NCI-H2171 (cell line): ENCODE results near the gene PDIA5.

Source experiments
- DNase-seq: peaks from one replicate; lab custom pipeline; 2025; lab: John Stamatoyannopoulos, UW

PDIA5 gene

DNA sequence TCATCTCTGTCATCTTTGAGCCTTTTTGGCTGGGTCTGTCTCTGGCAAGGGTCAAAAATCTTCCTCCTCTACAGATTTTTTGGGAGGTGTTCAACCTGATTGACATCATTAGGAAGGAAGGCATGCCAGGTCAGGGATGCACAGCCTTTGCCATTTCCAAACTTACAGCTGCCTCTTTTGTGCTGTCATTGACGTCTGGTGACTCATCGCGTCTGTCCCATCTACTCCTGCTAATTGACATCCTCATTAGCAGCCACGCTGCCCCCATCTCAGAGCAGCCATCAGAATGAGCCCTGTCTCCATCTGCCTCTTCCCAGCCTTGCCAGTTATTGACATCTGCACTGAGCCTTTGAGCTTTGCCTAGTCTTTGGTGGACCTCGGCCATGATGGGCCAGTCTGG, 53.0 kb downstream of the PDIA5 start:
- DNase-seq: peak; percentile 58

DNA sequence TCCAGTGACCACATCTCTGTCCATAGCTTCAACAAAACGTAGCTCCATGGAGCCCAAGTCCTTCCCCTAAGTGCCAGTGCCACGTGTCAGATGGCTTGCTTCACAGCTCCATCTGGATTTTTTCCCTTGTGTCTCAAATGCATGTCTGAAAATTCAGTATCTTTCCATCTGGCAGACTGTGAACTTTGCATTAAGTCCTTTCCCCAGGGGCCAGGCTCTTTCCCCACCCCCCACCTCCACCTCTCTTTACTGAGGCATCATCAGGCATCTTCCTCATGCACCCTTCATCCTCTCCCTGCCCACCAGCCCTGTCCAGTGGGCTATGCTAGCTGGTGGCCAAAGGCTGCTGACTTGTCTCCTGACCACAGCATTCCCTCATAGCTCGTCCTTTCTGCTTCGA, 53.7 kb downstream of the PDIA5 start:
- peak; percentile 53 for DNase-seq

DNA sequence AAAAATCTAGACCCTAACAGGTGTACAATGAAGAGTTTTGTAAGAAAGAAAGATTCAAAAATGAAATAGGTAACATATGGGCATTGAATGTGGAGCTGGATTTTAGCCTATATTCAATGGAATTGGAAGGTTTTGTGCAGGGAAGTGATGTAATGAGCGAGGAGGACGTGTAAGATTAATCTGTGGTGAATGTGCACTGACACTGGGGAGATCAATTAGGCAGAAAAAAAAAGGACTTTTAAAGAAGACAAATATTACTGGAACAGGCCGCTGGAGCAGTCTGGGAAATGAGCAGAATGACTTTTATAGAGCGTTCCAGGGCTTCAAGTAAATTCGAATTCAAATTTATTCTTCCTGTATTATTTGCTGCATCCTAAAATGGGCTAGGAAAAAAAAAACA, 55.2 kb downstream of the PDIA5 start:
- DNase-seq: no peak

DNA sequence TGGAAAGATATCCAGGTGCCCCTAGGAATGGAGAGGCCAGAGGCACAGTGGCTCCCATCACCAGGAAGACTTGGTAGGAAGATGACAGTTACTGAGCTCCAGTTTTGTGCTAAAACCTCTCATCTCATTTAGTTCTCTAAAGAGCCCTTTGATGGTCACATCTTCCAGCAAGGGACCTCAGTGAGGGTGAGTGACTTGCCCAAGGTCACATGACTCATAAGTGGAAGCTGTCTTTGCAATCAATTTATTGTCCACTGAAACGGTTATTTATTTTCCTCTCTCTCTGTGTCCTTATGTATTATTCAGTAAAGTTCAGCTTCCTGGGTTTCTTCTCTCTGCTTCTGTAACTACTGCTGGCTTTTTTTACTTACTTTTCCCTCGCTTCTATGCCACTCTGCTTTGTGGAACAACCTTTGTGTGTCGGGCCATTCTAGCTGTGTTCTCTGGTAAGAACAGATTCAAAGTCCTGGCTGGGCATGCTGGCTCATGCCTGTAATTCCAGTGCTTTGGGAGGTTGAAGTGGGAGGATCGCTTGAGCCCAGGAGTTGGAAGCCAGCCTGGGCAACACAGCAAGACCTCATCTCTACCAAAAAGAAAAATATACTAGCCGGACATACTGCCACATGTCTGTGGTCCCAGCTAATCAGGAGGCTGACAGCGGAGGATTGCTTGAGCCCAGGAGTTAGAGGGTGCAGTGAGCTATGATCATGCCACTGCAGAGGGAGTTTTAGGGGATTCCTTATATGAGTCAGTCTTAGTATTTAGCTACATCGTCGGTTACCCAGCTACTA, 55.9 kb downstream of the PDIA5 start:
- DNase-seq: no peak

DNA sequence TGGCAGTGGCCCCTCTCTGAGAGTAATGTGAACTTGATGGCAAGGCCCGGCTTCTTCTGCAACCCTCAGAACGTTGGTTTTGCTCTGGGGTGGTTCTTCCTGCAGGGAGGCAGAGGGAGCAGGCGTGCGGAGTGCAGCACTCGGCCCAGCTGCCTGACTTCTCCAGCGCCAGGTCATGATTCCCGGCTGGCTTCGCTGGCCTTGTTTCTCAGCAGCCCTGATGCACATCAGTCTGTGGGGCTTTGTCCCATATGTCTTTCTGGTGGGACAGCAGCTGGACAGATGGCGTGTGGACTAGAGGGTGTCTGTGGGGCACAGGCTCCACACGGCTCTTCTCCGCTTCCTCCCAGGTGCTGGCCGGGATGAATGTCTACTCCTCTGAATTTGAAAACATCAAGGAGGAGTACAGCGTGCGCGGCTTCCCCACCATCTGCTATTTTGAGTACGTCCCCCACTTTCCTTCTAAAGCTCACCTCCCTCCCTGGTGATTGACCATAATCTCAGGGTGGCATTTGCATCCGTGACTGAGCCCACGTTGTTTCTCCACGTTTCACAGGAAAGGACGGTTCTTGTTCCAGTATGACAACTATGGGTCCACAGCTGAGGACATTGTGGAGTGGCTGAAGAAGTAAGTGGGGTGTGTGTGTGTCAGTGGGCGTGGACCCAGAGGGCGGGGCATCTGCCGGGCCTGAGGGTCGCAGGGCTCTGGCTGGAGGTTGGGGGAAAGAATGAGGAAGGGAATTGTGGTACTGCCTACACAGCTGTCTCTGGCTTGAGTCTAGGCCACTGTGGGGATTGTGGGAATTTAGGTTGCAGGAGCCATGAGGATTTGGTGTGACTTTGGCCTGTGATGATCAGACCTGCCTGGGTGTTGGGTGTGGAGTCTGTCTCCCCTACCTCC, 57.1 kb downstream of the PDIA5 start:
- no peak for DNase-seq

DNA sequence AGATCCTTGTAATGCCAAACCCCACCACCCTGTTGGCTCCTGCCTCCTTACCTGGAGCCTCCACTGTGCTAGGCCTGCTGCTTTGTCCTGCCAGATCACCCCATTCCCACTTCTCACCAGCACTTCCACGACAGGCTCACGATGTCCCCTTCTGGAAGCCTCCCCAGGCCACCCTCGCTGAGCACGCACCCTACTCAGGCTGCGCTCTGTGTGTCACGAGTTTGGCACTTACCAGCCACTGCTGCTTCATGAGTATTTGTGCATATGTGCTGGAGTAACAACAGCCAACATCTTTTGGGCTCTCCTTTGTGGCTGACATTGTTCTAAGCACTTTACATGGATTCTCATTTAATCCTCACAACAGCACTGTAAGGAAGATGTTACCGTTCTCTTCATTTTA, 58.1 kb downstream of the PDIA5 start:
- DNase-seq: no peak

DNA sequence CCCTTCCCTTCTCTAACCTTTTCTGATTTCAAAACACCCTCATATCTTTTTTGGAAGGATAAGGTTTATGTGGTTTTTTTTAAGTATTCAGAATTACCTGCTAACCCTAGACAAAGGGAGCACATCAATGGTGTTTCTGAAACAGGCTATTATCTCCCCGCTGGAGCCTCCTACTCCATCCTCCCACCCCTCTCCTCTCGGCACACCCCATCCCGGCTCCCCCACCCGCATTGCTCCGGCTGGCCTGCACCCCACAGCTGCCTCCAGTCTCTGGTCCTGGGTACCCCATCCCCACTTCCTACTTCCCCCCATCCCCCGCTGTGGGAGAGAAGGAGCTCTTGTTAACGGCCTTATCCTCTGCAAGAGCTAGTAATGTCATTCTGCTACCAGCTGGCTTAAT, 59.2 kb downstream of the PDIA5 start:
- DNase-seq: no peak

DNA sequence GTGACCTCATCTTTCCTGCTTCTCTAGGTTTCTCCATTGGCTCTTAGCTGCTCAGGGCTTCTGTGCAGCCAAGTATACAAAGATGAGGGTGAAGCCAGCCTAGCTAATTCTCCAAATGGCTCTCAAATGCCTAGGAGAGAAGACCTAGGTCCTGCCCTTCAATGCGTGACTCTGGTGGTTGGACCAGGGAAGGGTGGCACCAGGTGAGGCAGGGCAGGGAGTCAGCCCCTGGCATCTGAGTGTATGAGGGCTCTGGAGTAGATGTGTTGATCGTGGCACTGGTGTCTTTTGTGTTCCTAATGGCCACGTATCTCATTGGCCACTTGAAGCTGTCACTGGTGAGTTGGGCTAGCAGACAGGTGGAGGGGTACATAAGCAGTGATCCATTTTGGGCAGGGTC, 59.8 kb downstream of the PDIA5 start:
- DNase-seq: no peak

DNA sequence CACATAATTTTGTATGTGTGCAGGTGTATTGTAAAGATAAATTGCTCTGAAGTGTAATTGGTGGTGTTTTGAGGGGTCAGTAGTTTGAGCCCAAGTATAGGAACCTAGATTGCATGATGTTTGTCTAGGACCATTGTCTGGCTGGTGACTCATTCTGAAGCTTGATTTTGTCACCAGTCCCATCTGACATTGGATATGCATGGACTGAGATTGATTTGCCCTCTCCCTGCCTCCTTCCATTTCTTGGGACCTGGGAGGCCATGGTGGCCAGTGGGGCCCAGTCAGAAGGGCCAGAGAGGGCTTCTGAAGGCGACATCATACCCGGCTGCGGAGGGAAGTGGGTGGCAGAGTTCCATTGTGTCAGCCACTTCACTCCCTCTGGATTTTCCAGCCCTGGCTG, 62.3 kb downstream of the PDIA5 start:
- DNase-seq: no peak

DNA sequence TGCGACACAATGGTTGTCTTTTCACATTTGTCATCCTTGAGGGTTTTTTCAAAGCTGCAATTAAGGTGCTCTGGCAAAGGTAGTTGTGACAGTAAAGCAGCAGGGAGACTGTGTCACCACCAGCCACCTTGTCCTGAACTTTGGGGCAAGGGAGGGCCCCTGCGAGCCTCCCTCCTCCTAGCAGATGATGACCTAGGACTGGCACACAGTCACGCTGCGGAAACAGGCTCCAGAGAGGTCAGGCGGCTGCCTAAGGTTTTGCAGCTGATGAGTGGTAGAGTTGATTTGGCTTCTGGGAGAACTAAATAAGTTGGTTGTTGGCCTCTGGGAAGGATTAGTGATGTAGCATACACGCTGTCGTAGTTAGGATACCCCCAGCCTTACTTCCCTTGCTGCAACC, 62.7 kb downstream of the PDIA5 start:
- DNase-seq: no peak

DNA sequence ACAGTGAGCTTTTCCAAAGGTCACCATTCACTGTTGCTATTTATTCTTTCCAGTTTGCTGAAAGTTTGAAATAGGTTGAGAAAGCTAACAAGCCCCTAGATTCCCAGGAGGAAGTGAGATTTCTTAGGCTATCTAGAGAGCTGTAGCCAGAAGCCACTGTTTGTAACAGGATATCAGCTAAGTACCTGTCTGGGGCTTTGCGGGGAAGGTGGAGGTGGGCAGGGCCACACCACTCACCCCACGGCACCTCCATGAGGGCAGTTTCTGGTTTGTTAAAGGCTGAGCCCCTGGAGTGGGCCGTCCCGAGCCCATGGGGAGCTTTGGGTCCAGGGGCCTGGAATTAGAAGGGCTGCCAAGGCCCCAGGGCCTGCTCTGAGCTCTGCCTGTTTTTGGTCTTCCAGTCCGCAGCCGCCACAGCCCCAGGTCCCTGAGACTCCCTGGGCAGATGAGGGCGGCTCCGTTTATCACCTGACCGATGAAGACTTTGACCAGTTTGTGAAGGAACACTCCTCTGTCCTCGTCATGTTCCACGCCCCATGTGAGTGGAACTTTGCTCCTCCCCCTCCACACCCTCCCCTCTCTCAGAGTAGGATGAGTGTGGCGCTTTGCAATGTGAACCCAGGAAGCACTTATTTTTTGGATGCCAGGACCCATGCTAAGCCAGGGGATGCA, 63.4 kb downstream of the PDIA5 start:
- no peak for DNase-seq

DNA sequence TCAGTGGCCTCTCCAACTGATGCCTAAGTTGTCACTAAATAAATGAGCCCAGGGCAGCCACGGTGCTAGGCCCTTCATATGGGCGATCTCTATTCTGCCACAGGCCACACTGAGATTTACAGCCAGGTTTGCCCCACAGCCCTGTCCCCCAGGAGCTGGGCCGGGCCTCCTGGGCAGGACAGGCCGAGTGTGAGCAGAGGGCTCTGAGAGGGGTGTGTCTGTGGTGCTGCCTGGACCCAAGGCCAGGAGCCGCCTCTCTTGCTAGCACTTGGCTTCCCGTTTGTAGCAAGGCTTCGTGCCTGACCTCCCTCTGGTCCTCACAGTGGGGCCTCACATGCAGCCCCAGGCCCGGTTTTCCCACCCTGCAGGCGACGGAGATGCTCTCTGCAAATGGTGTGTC, 67.8 kb downstream of the PDIA5 start:
- DNase-seq: no peak

DNA sequence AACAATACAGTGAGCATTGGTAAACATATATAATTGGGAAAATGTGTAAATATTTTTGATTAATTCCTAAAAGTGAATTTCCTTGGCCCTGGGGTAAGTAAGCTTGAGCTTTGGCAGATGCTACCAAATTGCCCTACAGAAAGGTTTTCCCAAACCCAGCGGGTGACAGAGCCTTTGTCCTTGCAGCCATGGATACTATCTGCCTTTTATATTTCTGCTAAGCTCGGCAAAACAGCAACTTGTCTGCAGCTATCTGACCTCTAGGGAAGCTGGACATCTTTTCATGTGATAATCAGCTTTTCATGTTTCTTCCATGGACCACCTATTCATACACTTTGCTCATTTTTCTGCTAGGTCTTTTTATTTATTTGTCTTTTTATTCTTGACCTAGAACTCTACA, 70.2 kb downstream of the PDIA5 start:
- DNase-seq: no peak

DNA sequence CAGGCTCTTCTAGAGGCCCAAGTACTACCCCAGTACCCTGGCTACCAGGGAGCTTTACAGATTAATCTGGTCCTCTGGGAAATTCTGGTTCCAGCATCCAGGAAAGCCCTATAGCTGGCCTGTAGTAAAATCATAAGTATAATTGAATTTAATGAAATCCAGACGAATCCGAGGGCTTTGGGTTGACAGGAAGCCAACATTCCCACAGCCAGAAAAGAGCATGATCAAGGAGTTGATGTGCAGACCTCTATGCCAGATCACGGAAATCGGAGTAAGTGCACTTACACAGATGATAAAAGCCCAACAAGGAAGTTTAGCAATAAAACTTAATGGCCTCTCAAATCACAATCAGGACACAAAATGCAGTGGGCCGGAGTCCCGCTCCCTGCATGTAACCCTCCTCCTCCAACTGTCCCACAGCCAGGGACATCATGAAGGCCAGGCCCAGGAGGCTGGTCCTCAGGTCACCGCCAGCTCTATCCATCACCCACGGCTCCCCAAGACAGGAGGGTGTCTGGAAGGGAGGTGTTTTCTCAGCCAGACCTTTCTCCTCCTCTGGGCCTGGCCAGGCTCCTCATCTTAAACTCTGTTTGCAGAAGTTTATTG, 72.1 kb downstream of the PDIA5 start:
- DNase-seq: no peak

DNA sequence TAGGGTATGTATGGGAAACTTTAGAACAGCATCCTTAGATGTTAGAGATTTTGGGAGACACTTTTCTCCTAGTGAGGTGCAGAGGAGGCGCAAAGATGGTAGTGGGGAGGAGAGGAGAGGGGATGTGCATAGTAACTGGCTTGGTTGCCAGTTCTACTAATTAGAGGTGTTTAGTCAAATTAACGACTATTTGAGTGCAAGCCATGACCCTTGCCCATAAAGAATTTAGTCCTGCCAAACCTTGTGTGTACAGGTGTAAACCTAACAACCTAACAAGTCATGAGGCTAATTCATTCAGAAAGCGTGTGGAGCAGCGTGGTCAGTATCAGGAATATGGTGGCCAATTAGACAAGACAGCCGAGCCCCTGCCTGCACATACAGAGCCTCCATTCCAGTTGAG, 72.7 kb downstream of the PDIA5 start:
- no peak for DNase-seq

DNA sequence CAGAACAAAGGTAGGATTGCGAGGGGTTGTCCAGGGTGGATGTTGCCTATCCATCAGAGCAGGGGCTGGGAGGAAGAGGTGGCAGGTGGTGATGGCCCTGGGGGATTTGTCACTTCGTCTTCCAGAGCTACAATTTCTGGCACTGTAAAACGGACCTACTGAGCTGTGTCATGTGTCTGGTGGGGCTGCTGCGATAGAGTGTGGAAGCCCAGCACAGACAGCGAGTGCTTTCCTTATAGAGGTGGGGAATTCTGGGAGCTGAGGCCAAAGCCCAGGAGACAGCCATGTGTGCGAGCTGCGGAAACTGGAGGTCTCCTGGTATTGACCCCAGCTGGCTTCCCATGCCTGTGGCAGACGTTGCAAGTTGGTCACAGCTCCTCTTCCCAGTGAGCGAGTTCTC, 73.7 kb downstream of the PDIA5 start:
- peak; percentile 30 for DNase-seq

DNA sequence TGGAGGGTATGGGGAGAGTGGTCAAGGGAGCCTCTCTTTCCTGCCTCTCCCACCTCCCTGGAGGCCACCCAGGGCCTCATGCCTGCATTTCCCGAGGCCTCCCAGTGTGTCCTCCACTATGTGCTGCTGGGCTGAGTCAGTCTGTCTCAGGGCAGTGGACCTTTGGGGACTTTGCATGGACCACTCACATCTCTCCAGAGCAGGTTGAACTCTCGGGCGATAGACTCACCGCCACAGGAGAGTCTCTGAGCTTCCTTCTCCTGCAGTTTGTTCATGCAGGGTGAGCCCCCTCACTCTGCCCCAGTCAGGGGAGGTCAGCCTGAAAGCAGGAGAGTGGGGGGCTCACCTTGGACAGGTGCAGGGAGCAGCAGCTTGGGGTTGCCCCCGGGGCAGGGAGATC, 74.5 kb downstream of the PDIA5 start:
- no peak for DNase-seq

DNA sequence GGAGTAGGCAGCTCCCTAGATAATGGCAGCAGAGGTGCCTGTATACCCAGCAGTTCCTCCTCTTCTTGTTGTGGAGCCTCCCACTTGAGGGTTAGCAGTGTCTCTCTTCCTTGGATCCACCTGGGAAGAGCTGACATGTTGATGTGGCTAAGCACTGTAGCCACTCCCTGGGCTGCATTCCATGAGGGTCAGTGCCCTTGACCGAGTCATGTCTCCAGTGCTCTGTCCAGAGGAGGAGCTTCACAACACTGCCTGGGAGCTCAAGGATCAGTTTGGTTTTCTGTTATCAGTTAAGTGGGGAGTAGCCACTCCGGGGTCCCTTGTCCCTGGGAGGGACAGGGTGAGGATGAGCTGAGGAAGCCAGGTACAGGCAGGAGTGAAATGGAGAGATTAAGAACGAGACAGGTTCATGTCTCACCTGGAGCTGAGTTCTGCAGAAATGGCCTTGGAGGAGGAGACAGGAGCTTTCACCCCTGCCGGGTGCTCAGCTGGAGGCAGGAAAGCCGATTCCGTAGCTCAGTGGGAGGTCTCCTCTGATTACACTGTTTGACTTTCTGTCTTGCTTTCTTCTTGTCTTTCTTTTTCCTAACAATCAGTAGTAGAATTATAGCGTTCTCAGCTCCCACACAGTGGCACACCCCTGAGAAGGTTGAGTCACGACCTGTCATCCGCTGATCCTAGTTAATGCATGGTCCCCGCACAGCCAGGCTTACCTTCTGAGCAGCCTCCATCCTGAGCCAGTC, 77.0 kb downstream of the PDIA5 start:
- peak; percentile 52 for DNase-seq

DNA sequence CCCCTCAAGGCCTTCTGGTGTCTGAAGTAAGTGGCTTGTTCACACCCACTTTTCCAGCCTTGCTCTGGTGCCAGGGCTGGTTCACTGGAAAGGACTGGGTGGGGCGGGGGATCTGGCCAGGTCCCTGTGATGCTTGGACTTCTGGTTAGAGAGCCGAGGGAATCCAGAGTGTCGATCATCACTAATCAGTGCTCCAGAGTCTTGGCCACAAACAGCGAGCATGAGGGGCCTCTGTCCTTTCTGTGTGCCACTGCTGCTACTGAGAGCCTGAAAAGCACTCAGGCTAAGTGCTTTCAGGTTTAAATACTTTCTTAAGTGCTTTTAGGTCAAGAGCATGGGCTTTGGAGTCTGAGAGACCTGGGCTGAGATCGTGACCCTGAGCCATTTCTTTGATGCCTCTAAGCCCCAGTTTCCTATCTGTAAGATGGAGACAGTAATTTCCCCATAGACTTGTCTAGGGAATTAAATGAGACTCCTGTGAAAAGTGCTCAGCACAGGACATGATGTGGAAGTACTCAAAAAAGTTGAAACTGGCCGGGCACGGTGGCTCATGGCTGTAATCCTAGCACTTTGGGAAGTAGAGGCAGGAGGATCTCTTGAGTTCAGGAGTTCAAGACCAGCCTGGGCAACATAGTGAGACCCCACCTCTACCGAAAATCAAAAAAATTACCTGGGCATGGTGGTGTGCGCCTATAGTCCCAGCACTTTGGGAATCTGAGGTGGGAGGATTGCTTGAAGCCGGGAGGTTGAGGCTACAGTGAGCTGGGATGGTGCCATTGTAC, 81.1 kb downstream of the PDIA5 start:
- no peak for DNase-seq

DNA sequence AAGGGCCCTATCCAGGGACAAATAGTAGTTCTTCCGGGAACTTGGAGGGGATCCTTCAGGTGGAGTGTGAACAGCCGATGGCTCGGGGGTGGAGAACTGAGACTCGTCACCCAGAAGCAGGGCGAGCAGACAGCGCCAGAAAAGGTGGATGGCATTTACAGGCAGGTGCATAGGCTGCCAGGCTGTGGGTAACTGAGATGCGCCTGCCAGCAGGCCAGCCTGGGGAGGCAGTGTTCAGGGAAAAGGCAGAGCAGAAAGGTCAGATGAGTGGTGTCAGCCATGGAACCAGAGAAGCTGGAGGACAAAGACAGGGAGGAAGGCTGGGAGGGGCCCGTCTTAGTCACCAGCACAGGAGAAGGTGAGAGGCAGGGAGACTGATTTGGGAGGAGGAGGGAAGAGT, 81.9 kb downstream of the PDIA5 start:
- DNase-seq: no peak

DNA sequence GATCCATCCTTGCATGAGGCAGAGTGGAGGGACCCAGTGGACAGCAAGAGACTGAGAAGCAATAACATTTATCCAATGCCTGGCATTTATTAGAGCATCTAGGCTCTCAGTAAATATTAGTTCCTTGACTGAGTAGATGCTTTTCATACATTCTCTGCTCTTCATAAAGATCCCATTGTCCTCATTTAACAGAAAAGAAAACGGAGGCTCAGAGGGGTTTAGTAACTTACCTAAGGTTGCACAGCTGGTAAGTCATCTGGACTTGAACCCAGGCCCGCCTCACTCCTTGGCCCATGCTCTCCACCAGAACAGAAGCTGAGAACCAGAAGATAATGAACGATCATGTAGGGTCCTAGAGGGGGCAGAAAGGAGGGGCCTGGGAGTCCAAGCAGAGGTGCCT, 82.7 kb downstream of the PDIA5 start:
- DNase-seq: no peak
